Prostate gland (tissue), 2 donors: ENCODE results near the gene CHST12.

Experiments
- POLR2A ChIP-seq: fragments of 450-650 bp; IDR thresholded peaks from one replicate; pipeline ENCODE4 v1.6.1; 2016; ENCODE audit warnings: antibody characterized with exemption, mild to moderate bottlenecking
- POLR2AphosphoS5 ChIP-seq: sonication (generic); formaldehyde crosslinking; IDR thresholded peaks from one replicate; pipeline ENCODE4 v1.6.1; 2017; ENCODE audit warnings: antibody characterized with exemption
- TF ChIP-seq, protein P1 (sequence below), 4 experiments: fragments of 200-600 bp in 2 of 4; fragments of 450-650 bp in 2 of 4; sonication (generic) in 2 of 4; IDR thresholded peaks; 1 replicate in 3 of 4; 2 replicates in 1 of 4; pipeline ENCODE4 v1.5.1; 2016 to 2019; ENCODE audit warnings: antibody characterized with exemption in 4 of 4, mild to moderate bottlenecking in 2 of 4, moderate library complexity in 2 of 4

DNA sequence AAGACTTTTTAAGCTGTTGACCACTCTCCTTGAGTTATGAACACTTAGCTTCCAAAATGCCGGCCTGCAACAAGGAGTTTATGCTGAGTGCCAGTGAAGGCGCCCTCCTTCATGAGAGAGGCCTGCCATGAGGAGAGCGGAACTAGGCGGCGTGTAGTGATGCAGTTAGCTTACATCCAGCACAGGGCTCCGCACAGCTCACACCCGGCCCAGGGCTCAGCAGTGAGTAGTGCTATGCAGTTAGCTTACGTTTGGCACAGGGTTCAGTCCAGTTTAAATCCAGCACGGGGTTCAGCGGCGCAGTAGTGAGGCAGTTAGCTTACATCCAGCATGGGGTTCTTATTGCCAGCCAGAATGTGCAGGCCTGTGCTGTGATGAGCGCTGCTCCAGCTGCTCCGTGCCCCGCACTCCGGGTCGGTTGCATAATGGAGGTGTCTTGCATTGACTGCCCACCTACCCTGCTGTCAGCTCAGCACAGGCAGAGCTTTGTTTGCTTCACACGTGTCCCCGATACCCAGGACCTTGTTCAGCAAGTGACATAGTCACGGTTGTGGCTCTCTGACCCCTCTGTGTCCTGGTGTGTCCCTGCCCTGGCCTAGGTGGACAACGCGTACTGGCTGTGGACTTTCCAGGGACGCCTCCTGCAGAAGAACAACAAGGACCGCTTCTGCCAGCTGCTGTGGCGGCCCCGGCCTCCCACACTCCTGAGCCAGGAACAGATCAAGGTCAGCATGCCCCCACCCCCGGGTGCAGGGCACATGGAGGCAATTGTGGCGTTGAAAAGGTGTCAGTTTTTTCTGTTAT lies 26.9 kb upstream of the CHST12 start:
- TF ChIP-seq, protein P1, sequence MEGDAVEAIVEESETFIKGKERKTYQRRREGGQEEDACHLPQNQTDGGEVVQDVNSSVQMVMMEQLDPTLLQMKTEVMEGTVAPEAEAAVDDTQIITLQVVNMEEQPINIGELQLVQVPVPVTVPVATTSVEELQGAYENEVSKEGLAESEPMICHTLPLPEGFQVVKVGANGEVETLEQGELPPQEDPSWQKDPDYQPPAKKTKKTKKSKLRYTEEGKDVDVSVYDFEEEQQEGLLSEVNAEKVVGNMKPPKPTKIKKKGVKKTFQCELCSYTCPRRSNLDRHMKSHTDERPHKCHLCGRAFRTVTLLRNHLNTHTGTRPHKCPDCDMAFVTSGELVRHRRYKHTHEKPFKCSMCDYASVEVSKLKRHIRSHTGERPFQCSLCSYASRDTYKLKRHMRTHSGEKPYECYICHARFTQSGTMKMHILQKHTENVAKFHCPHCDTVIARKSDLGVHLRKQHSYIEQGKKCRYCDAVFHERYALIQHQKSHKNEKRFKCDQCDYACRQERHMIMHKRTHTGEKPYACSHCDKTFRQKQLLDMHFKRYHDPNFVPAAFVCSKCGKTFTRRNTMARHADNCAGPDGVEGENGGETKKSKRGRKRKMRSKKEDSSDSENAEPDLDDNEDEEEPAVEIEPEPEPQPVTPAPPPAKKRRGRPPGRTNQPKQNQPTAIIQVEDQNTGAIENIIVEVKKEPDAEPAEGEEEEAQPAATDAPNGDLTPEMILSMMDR (IDR thresholded peaks at IDR 0.05): no peak
- no peak for TF ChIP-seq POLR2AphosphoS5
- no peak for TF ChIP-seq POLR2A
